Activated naive CD8-positive, alpha-beta T cell treated with anti-CD3 and anti-CD28 coated beads, Interleukin-2, amount 50 U/mL, for 24 hours (primary cell): ENCODE results near the gene KATNA1.

Source experiments
- ATAC-seq: fragments of 150-1000 bp; cut with Tn5 transposase; one replicate; pipeline ENCODE4 v1.10.0; 2021
- DNase-seq: peaks from one replicate; pipeline ENCODE4 v3.0.0; 2021
- H3K27ac Mint-ChIP-seq: one replicate; pipeline ENCODE4 v1.8.0; 2021; ENCODE audit warnings: mild to moderate bottlenecking, mixed read lengths
- H3K27me3 Mint-ChIP-seq: one replicate; pipeline ENCODE4 v1.8.0; 2021; ENCODE audit warnings: mixed read lengths
- H3K36me3 Mint-ChIP-seq: one replicate; pipeline ENCODE4 v1.8.0; 2021; ENCODE audit warnings: low read depth, mixed read lengths
- H3K4me1 Mint-ChIP-seq: one replicate; pipeline ENCODE4 v1.8.0; 2021; ENCODE audit warnings: mixed read lengths
- H3K4me3 Mint-ChIP-seq: one replicate; pipeline ENCODE4 v1.8.0; 2021; ENCODE audit warnings: mild to moderate bottlenecking, moderate library complexity, mixed read lengths
- H3K9me3 Mint-ChIP-seq: one replicate; pipeline ENCODE4 v1.8.0; 2021; ENCODE audit warnings: mixed read lengths

The KATNA1 gene

GRCh38 chr6:149567194-149567586 lies 81.3 kb downstream of the KATNA1 start:
- peaks cover 35% of the 10 kb centered on the region for H3K4me1 Mint-ChIP-seq
- H3K27me3 Mint-ChIP-seq: peaks cover 1% of the 10 kb centered on the region
- no peaks in the 10 kb centered on the region for H3K36me3 Mint-ChIP-seq
- no peaks in the 10 kb centered on the region for H3K9me3 Mint-ChIP-seq
- DNase-seq (no peak), ATAC-seq (no peak)
- H3K27ac Mint-ChIP-seq: peak overlapping the region; percentile 69
- peak overlapping the region; percentile 84 for H3K4me3 Mint-ChIP-seq

GRCh38 chr6:149566410-149567193 lies 81.9 kb downstream of the KATNA1 start:
- Mint-ChIP-seq H3K36me3 (no peaks in the 10 kb centered on the region), H3K4me1 (peaks cover 35% of the 10 kb centered on the region), H3K9me3 (no peaks in the 10 kb centered on the region), H3K4me3 (peak overlapping the region; percentile 84), H3K27me3 (peaks cover 1% of the 10 kb centered on the region), H3K27ac (peak overlapping the region; percentile 69)
- ATAC-seq (peak; percentile 16), DNase-seq (peak; percentile 56)

- Mint-ChIP-seq H3K27me3 (peaks cover 1% of the 10 kb centered on the region), H3K9me3 (no peaks in the 10 kb centered on the region), H3K4me3 (peak within 1 kb of the TSS; percentile 84), H3K27ac (peak within 1 kb of the TSS; percentile 89), H3K36me3 (no peaks in the 10 kb centered on the region), H3K4me1 (peaks cover 35% of the 10 kb centered on the region)
- peak; percentile 98 for DNase-seq
- peak; percentile 86 for ATAC-seq
Observed at GRCh38 chr6:149565527-149566409, 82.7 kb downstream of the KATNA1 start, which contains the start of gene GINM1. GINM1 (plus strand) TSS chr6:149566375; CDS start chr6:149566415, 40 bp downstream.

- no peak for DNase-seq
- Mint-ChIP-seq H3K9me3 (no peaks in the 10 kb centered on the region), H3K36me3 (no peaks in the 10 kb centered on the region), H3K4me1 (peaks cover 33% of the 10 kb centered on the region), H3K27me3 (peaks cover 6% of the 10 kb centered on the region), H3K27ac (no peak overlapping the region), H3K4me3 (no peak overlapping the region)
- ATAC-seq: no peak
Observed at GRCh38 chr6:149563928-149564325, 84.6 kb downstream of the KATNA1 start.

GRCh38 chr6:149563203-149563927 lies 85.1 kb downstream of the KATNA1 start:
- Mint-ChIP-seq H3K36me3 (no peaks in the 10 kb centered on the region), H3K27ac (no peak overlapping the region), H3K4me3 (no peak overlapping the region), H3K4me1 (peaks cover 33% of the 10 kb centered on the region), H3K9me3 (no peaks in the 10 kb centered on the region), H3K27me3 (peaks cover 7% of the 10 kb centered on the region)
- ATAC-seq: no peak
- DNase-seq: no peak

- H3K4me1 Mint-ChIP-seq: peaks cover 18% of the 10 kb centered on the region
- H3K4me3 Mint-ChIP-seq: no peak overlapping the region
- H3K36me3 Mint-ChIP-seq: no peaks in the 10 kb centered on the region
- DNase-seq: no peak
- peaks cover 13% of the 10 kb centered on the region for H3K27me3 Mint-ChIP-seq
- no peaks in the 10 kb centered on the region for H3K9me3 Mint-ChIP-seq
- H3K27ac Mint-ChIP-seq: no peak overlapping the region
- no peak for ATAC-seq
Observed at GRCh38 chr6:149560736-149561135, 87.8 kb downstream of the KATNA1 start.

- Mint-ChIP-seq H3K4me1 (peaks cover 8% of the 10 kb centered on the region), H3K4me3 (no peak overlapping the region), H3K9me3 (no peaks in the 10 kb centered on the region), H3K27me3 (peaks cover 21% of the 10 kb centered on the region), H3K36me3 (no peaks in the 10 kb centered on the region), H3K27ac (no peak overlapping the region)
- ATAC-seq (no peak), DNase-seq (no peak)
Observed at GRCh38 chr6:149559389-149559788, 89.1 kb downstream of the KATNA1 start.

- Mint-ChIP-seq H3K4me1 (no peaks in the 10 kb centered on the region), H3K4me3 (no peak overlapping the region), H3K27me3 (peaks cover 24% of the 10 kb centered on the region), H3K36me3 (no peaks in the 10 kb centered on the region), H3K9me3 (no peaks in the 10 kb centered on the region), H3K27ac (no peak overlapping the region)
- ATAC-seq: no peak
- DNase-seq: no peak
Observed at GRCh38 chr6:149558029-149558428, 90.5 kb downstream of the KATNA1 start.

GRCh38 chr6:149551920-149552319 lies 96.6 kb downstream of the KATNA1 start:
- H3K9me3 Mint-ChIP-seq: no peaks in the 10 kb centered on the region
- no peak for DNase-seq
- ATAC-seq: no peak
- no peaks in the 10 kb centered on the region for H3K36me3 Mint-ChIP-seq
- no peak overlapping the region for H3K27ac Mint-ChIP-seq
- no peak overlapping the region for H3K4me3 Mint-ChIP-seq
- peaks cover 3% of the 10 kb centered on the region for H3K4me1 Mint-ChIP-seq
- peaks cover 16% of the 10 kb centered on the region for H3K27me3 Mint-ChIP-seq

GRCh38 chr6:149545754-149546471 lies 102.6 kb downstream of the KATNA1 start, which contains the start of gene PPIL4:
PPIL4 (minus strand) TSS chr6:149546043; CDS start chr6:149546005, 38 bp downstream.
- H3K27me3 Mint-ChIP-seq: no peaks in the 10 kb centered on the region
- H3K36me3 Mint-ChIP-seq: peaks cover under 1% of the 10 kb centered on the region
- no peaks in the 10 kb centered on the region for H3K9me3 Mint-ChIP-seq
- ATAC-seq: peak; percentile 95
- H3K4me3 Mint-ChIP-seq: peak within 1 kb of the TSS; percentile 98
- H3K27ac Mint-ChIP-seq: peak within 1 kb of the TSS; percentile 96
- peak; percentile 98 for DNase-seq
- peaks cover 38% of the 10 kb centered on the region for H3K4me1 Mint-ChIP-seq

- Mint-ChIP-seq H3K27me3 (no peaks in the 10 kb centered on the region), H3K9me3 (no peaks in the 10 kb centered on the region), H3K36me3 (peaks cover 4% of the 10 kb centered on the region), H3K4me1 (peaks cover 38% of the 10 kb centered on the region), H3K4me3 (peak overlapping the region; percentile 98), H3K27ac (peak overlapping the region; percentile 96)
- ATAC-seq: peak; percentile 36
- DNase-seq: peak; percentile 54
Observed at GRCh38 chr6:149545258-149545753, 103.2 kb downstream of the KATNA1 start.
